Activated CD4-positive, CD25-positive, alpha-beta regulatory T cell treated with anti-CD3 and anti-CD28 coated beads, Interleukin-2, amount 50 U/mL, for 72 hours (primary cell): ENCODE measurements around the gene UTS2R.
"Not testable (repeated sequence)": the region's sequence is repeated elsewhere in the genome, so short reads cannot be mapped to it uniquely, and the experiment has no call there.

Experiments used
- DNase-seq: peaks from one replicate; pipeline ENCODE4 v3.0.0; 2021

Gene UTS2R

DNA sequence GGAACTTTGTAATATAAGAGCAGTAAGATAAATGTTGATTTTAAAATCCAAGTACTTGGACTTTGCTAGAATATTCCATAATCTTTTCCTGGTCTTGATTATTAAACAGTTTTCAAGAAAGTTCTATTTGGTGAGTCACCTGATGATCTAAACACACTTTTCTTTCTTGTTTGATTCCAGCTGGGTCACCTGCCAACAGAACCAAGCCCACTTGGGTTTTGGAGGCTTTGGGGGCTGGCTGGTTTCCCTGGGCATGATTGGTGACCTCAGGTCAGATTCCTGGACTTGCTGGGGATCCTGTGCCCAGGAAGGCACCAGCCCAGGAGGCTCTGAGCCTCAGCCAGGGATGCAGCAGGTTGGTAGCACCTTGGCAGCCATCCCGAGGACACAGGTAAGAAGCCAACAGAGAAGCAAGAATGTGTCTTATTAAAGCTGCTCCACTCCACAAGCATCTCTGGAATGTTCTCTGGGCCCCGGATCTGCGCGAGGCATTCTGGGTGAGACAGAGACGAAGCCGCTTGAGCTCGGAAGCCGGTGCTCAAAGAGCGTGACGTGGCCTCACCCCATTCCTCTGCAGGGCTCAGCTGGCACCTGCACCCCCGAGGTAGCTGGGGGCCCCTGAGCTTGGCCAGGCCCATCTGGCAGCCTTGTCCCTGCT is 15.7 kb upstream of the UTS2R start:
- no peak for DNase-seq

DNA sequence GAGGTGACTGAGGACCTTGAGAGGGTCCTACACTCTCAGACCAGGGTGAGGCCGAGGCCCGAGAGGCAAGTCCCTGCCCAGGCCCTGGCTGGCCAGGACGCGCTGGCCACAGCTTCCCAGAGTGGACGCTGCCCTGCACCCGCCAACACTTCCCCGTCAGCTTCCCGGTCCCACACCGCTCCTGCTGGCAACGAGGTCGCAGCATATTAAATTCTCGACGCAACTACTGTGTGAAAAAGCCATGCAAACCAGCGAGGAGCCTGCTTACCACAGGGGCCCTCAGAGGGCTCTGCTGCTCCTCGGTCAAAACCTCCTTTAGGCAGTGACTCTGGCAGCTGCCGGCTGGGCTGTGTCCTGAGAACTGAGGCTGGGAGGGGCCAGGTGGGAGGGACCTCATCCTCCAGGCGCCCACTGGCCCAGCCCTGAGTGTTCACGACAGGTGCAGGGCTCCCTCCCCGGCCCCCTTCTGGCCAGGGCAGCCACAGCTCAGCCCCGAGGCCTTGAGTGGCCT is 14.7 kb upstream of the UTS2R start:
- no peak for DNase-seq

DNA sequence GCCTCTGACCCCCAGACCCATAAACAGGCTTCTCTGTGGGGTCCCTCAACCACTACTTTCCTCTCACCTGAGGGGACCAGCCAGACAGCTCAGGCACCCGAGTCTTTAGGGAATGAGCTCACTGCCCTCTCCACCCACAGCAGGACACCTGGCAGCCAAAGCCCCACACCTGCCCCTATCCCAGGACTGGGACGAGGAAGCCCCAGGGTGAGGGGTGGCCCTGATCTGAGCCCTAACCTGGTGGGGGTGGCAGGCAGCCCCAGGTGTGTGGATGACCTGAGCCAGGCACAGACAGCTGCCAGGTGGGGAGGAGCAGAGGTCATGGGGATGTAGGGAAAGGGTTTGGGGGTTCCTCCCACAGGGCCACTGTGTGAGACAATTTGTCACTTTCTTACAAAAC is 14.2 kb upstream of the UTS2R start:
- DNase-seq = no peak

GRCh38 chr17:82358465-82359350 is 12.9 kb upstream of the UTS2R start, which contains the start of gene TEX19:
Gene TEX19, plus strand, starts transcription at chr17:82359247. Its CDS starts 2,904 bp downstream, at chr17:82362151.
- DNase-seq = no peak

DNA sequence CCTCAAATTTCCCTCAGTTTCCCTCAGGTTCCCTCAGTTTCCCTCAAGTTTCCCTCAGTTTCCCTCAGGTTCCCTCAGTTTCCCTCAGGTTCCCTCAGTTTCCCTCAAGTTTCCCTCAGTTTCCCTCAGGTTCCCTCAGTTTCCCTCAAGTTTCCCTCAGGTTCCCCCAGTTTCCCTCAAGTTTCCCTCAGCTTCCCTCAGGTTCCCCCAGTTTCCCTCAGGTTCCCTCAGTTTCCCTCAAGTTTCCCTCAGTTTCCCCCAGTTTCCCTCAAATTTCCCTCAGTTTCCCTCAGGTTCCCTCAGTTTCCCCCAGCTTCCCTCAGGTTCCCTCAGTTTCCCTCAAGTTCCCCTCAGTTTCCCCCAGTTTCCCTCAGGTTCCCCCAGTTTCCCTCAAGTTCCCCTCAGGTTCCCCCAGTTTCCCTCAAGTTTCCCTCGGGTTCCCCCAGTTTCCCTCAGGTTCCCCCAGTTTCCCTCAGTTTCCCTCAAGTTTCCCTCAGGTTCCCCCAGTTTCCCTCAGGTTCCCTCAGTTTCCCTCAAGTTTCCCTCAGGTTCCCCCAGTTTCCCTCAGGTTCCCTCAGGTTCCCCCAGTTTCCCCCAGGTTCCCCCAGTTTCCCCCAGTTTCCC is 12.0 kb upstream of the UTS2R start:
- not testable (repeated sequence) for DNase-seq

- DNase-seq = no peak
Measured at GRCh38 chr17:82361885-82362633, 9.5 kb upstream of the UTS2R start.

DNA sequence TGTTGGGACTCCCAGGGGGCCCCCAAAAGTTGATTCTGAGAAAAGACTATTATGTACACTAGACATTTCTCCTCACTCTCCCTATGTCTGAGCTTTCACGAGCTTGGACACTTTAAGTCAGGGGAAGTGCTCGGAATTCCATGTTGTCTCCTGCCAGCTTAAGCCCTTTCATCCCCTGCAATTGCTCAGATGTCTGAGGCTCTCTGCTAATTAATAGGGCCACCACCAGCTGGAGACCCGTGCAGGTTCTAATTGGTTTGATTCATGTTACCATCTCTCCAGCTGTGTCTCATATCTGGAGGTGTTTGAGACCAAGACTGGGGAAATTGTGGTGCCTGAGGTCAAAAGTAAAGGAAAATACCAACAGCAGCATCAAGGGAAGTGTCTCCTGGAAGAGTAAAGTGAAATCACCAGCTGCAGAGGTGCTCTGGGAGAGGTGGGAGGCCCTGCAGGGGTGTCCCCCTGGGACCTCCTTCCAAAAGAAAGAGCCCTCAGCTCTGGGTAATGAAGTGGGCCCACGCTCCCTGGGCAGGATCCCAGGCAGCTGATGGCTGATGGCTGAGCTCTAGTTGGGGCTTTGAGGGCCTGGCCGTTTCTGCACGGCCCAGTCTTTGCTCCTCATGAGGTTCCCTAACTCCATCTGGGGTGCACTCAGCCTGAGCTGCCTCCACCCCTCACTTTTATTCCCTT is 5.8 kb upstream of the UTS2R start:
- no peak for DNase-seq

- DNase-seq = no peak
Measured at GRCh38 chr17:82366749-82367148, 4.8 kb upstream of the UTS2R start.

DNA sequence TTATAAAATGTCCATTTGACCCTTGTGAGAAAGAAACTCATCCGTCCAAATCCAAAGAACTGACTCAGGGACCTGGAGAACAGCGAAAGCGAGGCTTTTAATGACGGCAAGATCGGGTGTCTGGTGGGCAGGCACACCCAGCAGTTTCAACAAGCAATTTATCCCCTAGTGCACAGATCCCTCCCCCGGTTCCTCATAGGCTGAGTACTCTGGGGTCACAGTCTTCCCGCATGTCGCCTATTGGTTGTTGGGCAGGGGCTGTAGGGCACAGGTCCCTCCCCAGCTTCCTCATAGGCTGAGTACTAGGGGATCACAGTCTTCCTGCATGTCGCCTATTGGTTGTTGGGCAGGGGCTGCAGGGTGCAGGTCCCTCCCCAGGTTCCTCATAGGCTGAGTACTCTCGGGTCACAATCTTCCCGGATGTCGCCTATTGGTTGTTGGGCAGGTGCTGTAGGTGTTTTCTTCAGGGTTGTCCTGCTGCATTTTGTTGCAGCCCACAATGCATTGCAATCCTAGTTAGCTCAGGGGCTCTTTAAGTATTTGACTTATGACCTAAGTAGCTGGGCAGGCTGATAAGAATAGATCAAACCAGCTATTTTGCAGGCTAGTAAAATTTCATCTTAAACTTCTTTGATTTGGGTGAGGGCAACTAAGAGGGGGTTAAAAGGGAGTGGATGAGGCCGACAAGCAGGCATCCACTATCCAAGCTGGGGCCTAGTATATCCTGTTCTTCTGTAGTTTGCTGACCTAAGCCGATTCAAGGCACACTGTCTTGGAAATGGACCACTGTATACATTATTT is 3.6 kb upstream of the UTS2R start:
- no peak for DNase-seq

- no peak for DNase-seq
Measured at GRCh38 chr17:82369211-82369610, 2.4 kb upstream of the UTS2R start.

DNA sequence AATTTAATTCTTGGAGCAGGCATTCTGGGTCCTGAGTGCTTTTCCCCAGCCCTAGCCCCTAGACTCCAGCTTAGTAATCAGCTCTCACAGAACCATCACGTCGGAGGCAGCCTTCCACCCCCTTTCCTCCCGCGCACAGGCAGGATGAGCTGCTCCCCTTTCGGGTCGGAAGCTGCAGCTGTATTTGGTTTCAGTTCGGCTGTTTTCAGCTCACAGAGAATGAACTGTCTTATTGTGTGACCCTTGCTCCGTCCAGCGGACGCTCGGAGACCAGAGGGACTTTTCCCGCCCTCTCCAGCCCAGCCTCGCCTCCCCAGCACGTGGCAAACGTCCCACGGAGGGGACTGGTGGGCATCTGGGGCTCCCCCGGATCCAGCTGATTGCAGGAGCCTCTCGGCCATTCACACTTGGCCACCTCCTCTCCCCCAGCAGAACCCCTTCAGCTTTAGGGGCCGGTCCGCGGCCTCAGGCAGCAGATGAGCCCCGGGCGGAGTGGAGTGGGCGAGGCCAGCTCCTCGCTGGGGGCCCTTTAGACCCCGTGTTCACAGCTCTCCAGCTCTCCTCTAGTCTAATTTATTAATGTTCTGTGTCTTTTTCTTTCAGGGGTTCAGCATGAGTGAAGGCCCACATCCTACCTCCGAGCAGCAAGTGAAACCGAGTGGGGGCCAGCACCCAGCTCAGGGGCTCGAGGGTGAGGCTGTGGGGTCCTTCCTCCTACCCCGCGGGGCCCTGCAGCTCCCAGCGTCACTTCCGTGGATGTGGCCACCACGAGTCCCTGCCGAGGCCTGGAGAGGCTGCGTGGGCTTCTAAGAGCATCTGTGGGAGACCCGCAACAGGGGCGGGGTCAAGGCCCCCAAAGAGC is 863 bp upstream of the UTS2R start:
- DNase-seq = no peak

DNA sequence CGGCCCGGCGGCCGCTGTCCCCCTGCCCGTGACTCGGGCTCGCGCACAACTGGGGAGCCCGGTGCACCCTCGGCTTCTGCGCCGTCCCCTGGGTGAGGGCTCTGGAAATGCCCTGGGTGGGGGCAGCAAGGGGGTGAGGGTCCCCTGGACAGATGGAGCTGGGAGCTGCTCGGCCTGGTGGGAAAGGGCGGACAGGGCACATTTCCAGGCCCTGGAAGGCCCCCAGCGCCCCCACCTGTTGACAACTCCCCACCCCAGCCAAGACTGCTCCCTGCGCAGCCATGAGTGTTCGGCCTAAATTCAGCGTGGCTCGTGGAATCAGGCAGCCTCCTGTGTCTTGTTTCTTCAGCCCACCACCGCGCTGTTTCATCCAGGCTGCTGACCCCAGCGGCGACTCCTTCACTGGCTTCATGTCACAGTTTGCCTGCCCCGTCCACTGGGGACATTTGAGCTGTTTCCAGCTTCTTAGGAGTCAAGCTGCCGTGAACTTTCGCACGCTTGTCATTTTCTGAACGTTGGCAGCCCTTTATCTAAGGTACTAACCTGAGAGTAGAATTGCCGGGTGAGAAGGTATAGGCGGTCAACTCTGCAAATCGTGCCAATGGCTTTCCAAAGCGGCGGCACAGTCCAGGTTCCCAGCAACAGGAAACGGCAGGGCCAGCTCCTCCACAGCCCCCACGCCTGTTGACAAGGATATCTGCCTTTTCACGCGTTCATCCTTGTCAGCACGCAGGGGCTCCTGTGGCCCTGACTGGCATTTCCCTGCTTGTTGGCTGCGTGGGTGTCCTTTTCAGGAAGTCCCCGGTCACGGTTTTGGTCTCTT is 895 bp downstream of the UTS2R start:
- DNase-seq = no peak

GRCh38 chr17:82373072-82373452 is 1.5 kb downstream of the UTS2R start:
- not testable (repeated sequence) for DNase-seq

DNA sequence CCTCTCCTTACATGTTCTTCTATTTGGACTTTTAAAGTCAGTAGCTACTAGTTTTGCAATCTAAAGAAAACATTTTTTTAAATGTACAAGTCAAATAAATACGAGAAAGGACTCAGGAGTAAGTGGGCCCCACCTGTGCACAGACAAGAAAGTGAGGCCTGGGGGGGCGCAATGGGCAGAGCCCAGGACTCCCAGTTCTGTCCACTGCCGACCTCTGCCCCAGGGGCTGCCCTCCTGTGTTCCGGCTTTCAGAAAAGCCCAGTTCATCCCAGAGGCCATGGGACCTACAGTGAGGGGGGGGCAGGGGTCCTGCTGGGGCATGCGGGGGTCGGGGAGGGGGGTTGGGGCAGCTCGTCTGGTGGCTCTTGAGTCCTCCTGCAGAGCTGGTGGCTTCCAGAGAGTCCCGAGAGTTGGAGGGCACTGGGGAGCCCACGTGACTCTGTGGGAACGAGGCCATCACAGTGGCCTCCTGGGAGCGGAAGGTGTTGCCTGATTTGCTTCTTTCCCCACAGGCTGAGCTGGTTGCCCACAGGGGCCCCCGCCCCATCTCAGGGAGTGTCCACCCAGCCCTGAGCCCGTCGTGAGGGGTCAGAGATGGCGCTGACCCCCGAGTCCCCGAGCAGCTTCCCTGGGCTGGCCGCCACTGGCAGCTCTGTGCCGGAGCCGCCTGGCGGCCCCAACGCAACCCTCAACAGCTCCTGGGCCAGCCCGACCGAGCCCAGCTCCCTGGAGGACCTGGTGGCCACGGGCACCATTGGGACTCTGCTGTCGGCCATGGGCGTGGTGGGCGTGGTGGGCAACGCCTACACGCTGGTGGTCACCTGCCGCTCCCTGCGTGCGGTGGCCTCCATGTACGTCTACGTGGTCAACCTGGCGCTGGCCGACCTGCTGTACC is 2.4 kb downstream of the UTS2R start:
- DNase-seq = no peak

DNA sequence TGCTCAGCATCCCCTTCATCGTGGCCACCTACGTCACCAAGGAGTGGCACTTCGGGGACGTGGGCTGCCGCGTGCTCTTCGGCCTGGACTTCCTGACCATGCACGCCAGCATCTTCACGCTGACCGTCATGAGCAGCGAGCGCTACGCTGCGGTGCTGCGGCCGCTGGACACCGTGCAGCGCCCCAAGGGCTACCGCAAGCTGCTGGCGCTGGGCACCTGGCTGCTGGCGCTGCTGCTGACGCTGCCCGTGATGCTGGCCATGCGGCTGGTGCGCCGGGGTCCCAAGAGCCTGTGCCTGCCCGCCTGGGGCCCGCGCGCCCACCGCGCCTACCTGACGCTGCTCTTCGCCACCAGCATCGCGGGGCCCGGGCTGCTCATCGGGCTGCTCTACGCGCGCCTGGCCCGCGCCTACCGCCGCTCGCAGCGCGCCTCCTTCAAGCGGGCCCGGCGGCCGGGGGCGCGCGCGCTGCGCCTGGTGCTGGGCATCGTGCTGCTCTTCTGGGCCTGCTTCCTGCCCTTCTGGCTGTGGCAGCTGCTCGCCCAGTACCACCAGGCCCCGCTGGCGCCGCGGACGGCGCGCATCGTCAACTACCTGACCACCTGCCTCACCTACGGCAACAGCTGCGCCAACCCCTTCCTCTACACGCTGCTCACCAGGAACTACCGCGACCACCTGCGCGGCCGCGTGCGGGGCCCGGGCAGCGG is 3.2 kb downstream of the UTS2R start:
- no peak for DNase-seq

GRCh38 chr17:82375359-82376041 is 3.9 kb downstream of the UTS2R start:
- DNase-seq = no peak
